GM18868 (cell line): ENCODE measurements around the gene PLA2G4E.

Experiments
- ATAC-seq: cut with Tn5 transposase; IDR thresholded peaks from one replicate; pipeline ENCODE4 v1.9.1; 2021; ENCODE audit warnings: mild to moderate bottlenecking, moderate library complexity; ENCODE audit not compliant: unreplicated experiment

Gene PLA2G4E

GRCh38 chr15:41981371-41982132 lies 39.3 kb downstream of the PLA2G4E start:
- ATAC-seq, result no peak

- ATAC-seq, result no peak
Observed at GRCh38 chr15:41980654-41981323, 40.1 kb downstream of the PLA2G4E start.

- no peak for ATAC-seq
Observed at GRCh38 chr15:41979493-41980266, 41.2 kb downstream of the PLA2G4E start.

GRCh38 chr15:41978534-41978933 lies 42.3 kb downstream of the PLA2G4E start:
- no peak for ATAC-seq

- ATAC-seq, result no peak
Observed at GRCh38 chr15:41977757-41978383, 43.0 kb downstream of the PLA2G4E start.

GRCh38 chr15:41975669-41976068 lies 45.2 kb downstream of the PLA2G4E start:
- no peak for ATAC-seq

GRCh38 chr15:41974041-41974440 lies 46.8 kb downstream of the PLA2G4E start:
- ATAC-seq, result no peak

GRCh38 chr15:41972253-41973242 lies 48.3 kb downstream of the PLA2G4E start, which contains the start of gene EHD4:
Gene EHD4 (minus strand): TSS chr15:41972557. CDS start chr15:41972494, 63 bp downstream.
- ATAC-seq, result peak; percentile 75

- ATAC-seq, result peak; percentile 9
Observed at GRCh38 chr15:41971895-41972252, 49.0 kb downstream of the PLA2G4E start.

GRCh38 chr15:41971089-41971894 lies 49.5 kb downstream of the PLA2G4E start:
- ATAC-seq, result peak; percentile 57

GRCh38 chr15:41970456-41970855 lies 50.4 kb downstream of the PLA2G4E start:
- ATAC-seq, result no peak

- ATAC-seq, result no peak
Observed at GRCh38 chr15:41969851-41970431, 50.9 kb downstream of the PLA2G4E start.

- no peak for ATAC-seq
Observed at GRCh38 chr15:41968701-41969100, 52.1 kb downstream of the PLA2G4E start.

GRCh38 chr15:41967506-41968206 lies 53.2 kb downstream of the PLA2G4E start:
- ATAC-seq, result no peak

GRCh38 chr15:41966920-41967465 lies 53.8 kb downstream of the PLA2G4E start:
- no peak for ATAC-seq

- no peak for ATAC-seq
Observed at GRCh38 chr15:41966414-41966812, 54.4 kb downstream of the PLA2G4E start.

GRCh38 chr15:41965441-41966413 lies 55.1 kb downstream of the PLA2G4E start:
- no peak for ATAC-seq
